ENCODE results near the gene SH3TC2.

- TF ChIP-seq SP1 (IDR thresholded peaks at IDR 0.05) (no peak), NFRKB (IDR thresholded peaks at IDR 0.05) (no peak), SUZ12 (IDR thresholded peaks at IDR 0.05) (no peak), ELF4 (IDR thresholded peaks at IDR 0.05) (no peak), BHLHE40 (IDR thresholded peaks at IDR 0.05; ENCODE audit: borderline replicate concordance) (no peak), FOXM1 (IDR thresholded peaks at IDR 0.05; ENCODE audit: borderline replicate concordance) (no peak), L3MBTL2 (conservative IDR thresholded peaks at IDR 0.05) (no peak), ZNF384 (IDR thresholded peaks at IDR 0.05) (no peak), FOXK2 (IDR thresholded peaks at IDR 0.05) (no peak), PKNOX1 (IDR thresholded peaks at IDR 0.05) (no peak), TARDBP (IDR thresholded peaks at IDR 0.05) (no peak), ARNT (IDR thresholded peaks at IDR 0.05) (no peak), FOXA1 (IDR thresholded peaks at IDR 0.05) (no peak)
Observed at GRCh38 chr5:149053072-149053695, 9.7 kb downstream of the SH3TC2 start.

Data from HEK293T (cell line).